H1 (cell line): ENCODE data around the gene GBE1.

Experiments
- ATF2 ChIP-seq: IDR thresholded peaks from 2 replicates; pipeline ENCODE4 v1.6.1; 2012; ENCODE audit warnings: low read length, inconsistent platforms
- BRCA1 ChIP-seq: IDR thresholded peaks from 2 replicates; pipeline ENCODE4 v1.6.1; 2012; ENCODE audit warnings: low read depth, low read length, improper control_type of control experiment
- CTCF ChIP-seq, 3 experiments: IDR thresholded peaks; 1 replicate in 2 of 3; 2 replicates in 1 of 3; pipeline versions ENCODE4 v1.5.1 to v1.6.1; 2011; ENCODE audit warnings: low read length in 3 of 3, mild to moderate bottlenecking in 3 of 3, inconsistent platforms in 2 of 3, low read depth in 1 of 3, moderate library complexity in 1 of 3; ENCODE audit not compliant: insufficient read depth in 1 of 3; ENCODE audit errors: control extremely low read depth in 1 of 3
- EGR1 ChIP-seq: IDR thresholded peaks from 2 replicates; pipeline ENCODE4 v1.6.1; 2011; ENCODE audit warnings: low read depth, low read length, borderline replicate concordance
- EZH2 ChIP-seq: fragments of 200-600 bp; sonication (generic); IDR thresholded peaks from 2 replicates; pipeline ENCODE4 v1.7.1; 2012; ENCODE audit warnings: low read depth, mild to moderate bottlenecking, moderate library complexity, low read length, inconsistent platforms; ENCODE audit not compliant: severe bottlenecking
- POLR2A ChIP-seq, 2 experiments: IDR thresholded peaks; 1 replicate in 1 of 2; 2 replicates in 1 of 2; pipeline ENCODE4 v1.6.1; 2011; ENCODE audit warnings: low read depth in 2 of 2, low read length in 2 of 2, mild to moderate bottlenecking in 2 of 2; ENCODE audit errors: control extremely low read depth in 1 of 2
- POU5F1 ChIP-seq: IDR thresholded peaks from 2 replicates; pipeline ENCODE4 v1.6.1; 2011; ENCODE audit warnings: low read depth, mild to moderate bottlenecking, low read length, moderate library complexity
- SIX5 ChIP-seq: IDR thresholded peaks from 2 replicates; pipeline ENCODE4 v1.6.1; 2011; ENCODE audit warnings: mild to moderate bottlenecking, low read depth, low read length
- SP1 ChIP-seq: IDR thresholded peaks from 2 replicates; pipeline ENCODE4 v1.6.1; 2011; ENCODE audit warnings: low read depth, low read length
- SP2 ChIP-seq: IDR thresholded peaks from 2 replicates; pipeline ENCODE4 v1.6.1; 2012; ENCODE audit warnings: mild to moderate bottlenecking, low read length, inconsistent platforms
- SUZ12 ChIP-seq: fragments of 200-600 bp; sonication (generic); IDR thresholded peaks from 2 replicates; pipeline ENCODE4 v1.6.1; 2012; ENCODE audit warnings: mild to moderate bottlenecking, inconsistent platforms, low read length, moderate library complexity, mixed read lengths
- TF ChIP-seq, protein P1 (sequence below): IDR thresholded peaks from 2 replicates; pipeline ENCODE4 v1.6.1; 2011; ENCODE audit warnings: low read length, improper control_type of control experiment

DNA sequence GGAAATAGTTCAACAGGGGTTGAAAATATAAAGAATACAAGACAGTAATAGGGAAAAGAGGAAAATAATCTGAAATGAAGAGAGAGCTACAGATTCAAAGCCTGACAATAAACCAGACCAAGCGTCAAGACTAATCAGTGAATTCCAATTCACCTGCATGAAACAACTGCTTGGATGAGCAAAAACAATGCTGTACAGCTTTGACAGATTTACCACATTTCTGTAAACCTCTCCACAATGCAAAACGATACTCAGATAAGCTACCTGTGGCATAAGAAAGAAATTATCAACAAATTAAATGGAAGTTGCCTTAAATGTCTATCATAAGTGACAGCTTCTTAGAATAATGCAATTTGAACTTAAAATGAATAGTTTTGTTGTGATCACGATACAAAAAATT lies 65.4 kb downstream of the GBE1 start:
- TF ChIP-seq POLR2A (IDR thresholded peaks at IDR 0.05; ENCODE audit: control extremely low read depth in 1 of 2, low read depth in 2 of 2, low read length in 2 of 2), result no peak
- no peak for TF ChIP-seq CTCF (IDR thresholded peaks at IDR 0.05; ENCODE audit: control extremely low read depth in 1 of 3, insufficient read depth in 1 of 3, low read depth in 1 of 3, low read length in 3 of 3)
- TF ChIP-seq SIX5, result no peak
- no peak for TF ChIP-seq EZH2
- TF ChIP-seq SUZ12, result no peak
- no peak for TF ChIP-seq BRCA1
- no peak for TF ChIP-seq SP1
- no peak for TF ChIP-seq SP2
- TF ChIP-seq, protein P1, sequence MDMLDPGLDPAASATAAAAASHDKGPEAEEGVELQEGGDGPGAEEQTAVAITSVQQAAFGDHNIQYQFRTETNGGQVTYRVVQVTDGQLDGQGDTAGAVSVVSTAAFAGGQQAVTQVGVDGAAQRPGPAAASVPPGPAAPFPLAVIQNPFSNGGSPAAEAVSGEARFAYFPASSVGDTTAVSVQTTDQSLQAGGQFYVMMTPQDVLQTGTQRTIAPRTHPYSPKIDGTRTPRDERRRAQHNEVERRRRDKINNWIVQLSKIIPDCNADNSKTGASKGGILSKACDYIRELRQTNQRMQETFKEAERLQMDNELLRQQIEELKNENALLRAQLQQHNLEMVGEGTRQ, result no peak
- TF ChIP-seq POU5F1, result no peak
- no peak for TF ChIP-seq EGR1
- no peak for TF ChIP-seq ATF2
